Neutrophil (primary cell): ENCODE results near the gene GPX5.

Source experiments
- H3K27ac ChIP-seq: fragments of 200-600 bp; sonication (generic); 2 replicates; pipeline ENCODE4 v1.5.1; 2016; ENCODE audit warnings: mild to moderate bottlenecking, moderate library complexity
- H3K27me3 ChIP-seq: fragments of 200-600 bp; sonication (generic); 2 replicates; pipeline ENCODE4 v1.6.0; 2016; ENCODE audit warnings: mild to moderate bottlenecking
- H3K36me3 ChIP-seq: fragments of 200-600 bp; sonication (generic); 2 replicates; pipeline ENCODE4 v1.5.1; 2017
- H3K4me1 ChIP-seq, 2 experiments: fragments of 200-600 bp in 1 of 2; sonication (generic) in 1 of 2; 1 replicate in 1 of 2; 2 replicates in 1 of 2; pipeline versions ENCODE4 v1.5.1 to v1.6.1; 2013 to 2016; ENCODE audit warnings: low read depth in 1 of 2, low read length in 1 of 2, mild to moderate bottlenecking in 1 of 2, moderate library complexity in 1 of 2; ENCODE audit not compliant: control insufficient read depth in 1 of 2, insufficient read depth in 1 of 2
- H3K4me3 ChIP-seq, 2 experiments: fragments of 200-600 bp in 1 of 2; sonication (generic) in 1 of 2; 1 replicate in 1 of 2; 2 replicates in 1 of 2; pipeline ENCODE4 v1.5.1; 2013 to 2016; ENCODE audit warnings: low read depth in 1 of 2, low read length in 1 of 2, mild to moderate bottlenecking in 1 of 2, moderate library complexity in 1 of 2
- H3K9me3 ChIP-seq: fragments of 200-600 bp; sonication (generic); 2 replicates; pipeline ENCODE4 v1.5.1; 2016
- CTCF ChIP-seq: fragments of 200-600 bp; sonication (generic); IDR thresholded peaks from 2 replicates; pipeline ENCODE4 v1.5.1; 2016; ENCODE audit warnings: antibody characterized with exemption

GPX5 gene

DNA sequence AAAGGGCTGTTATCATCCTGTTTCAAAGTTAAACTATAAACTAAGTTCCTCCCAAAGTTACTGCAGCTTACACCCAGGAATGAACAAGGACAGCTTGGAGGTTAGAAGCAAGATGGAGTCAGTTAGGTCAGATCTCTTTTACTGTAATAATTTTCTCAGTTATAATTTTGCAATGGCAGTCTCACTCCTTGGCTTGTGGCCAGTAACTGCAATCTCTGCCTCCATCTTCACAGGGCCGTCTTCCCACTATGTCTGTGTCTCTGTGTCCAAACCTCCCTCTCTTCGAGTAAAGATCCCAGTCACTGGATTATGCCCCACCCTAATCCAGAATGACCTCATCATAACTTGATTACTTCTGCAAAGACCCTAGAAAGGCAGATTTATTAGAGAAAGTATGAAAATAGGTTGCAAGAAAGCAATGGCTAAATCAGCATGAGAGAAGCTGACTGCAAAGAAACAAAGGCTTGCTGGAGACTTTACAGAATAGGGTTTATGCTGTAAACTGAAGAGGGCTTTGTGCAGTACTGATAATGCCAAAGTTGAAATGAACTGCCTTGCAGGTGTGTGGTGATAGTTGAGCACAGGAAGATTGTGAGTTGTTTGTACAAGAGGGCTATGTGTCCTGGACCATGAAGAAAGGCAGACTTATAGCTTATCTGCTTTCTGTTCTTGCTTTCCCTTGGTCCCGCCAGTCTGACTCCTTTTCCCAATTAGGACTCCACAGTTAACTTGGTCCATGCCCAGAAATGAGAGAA is 38.5 kb upstream of the GPX5 start:
- no peaks in the 10 kb centered on the region for H3K36me3 ChIP-seq
- H3K9me3 ChIP-seq: no peaks in the 10 kb centered on the region
- no peak for TF ChIP-seq CTCF
- H3K27me3 ChIP-seq: peaks cover 59% of the 10 kb centered on the region
- no peaks in the 10 kb centered on the region for H3K4me1 ChIP-seq
- H3K4me3 ChIP-seq: no peak overlapping the region
- no peak overlapping the region for H3K27ac ChIP-seq

DNA sequence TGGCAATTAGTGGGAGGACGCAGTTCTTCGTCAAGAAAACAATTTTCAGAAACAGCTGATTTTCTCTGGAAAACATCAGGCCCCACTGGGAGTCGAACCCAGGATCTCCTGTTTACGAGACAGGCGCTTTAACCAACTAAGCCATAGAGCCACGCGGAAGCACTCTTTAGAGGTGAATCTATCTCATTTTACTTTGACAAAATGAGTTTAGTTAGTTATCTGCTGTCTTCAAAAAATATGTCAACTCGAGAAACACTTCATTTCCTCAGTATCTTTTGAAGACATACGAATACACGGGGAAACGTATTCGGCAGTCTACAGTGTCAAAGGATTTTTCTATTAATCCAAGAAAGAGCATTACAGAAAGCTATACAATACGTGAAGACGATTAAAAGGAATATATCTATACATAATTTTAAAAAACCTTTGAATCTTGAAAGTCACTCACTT is 36.7 kb upstream of the GPX5 start:
- no peak for TF ChIP-seq CTCF
- Histone ChIP-seq H3K4me1 (no peaks in the 10 kb centered on the region), H3K4me3 (no peak overlapping the region), H3K27me3 (peaks cover 72% of the 10 kb centered on the region), H3K9me3 (no peaks in the 10 kb centered on the region), H3K27ac (no peak overlapping the region), H3K36me3 (no peaks in the 10 kb centered on the region)

- Histone ChIP-seq H3K9me3 (no peaks in the 10 kb centered on the region), H3K27me3 (peaks cover 75% of the 10 kb centered on the region), H3K4me3 (no peak overlapping the region), H3K36me3 (no peaks in the 10 kb centered on the region), H3K4me1 (no peaks in the 10 kb centered on the region), H3K27ac (no peak overlapping the region)
- TF ChIP-seq CTCF: no peak
Measured at GRCh38 chr6:28489366-28490204, 36.1 kb upstream of the GPX5 start.

DNA sequence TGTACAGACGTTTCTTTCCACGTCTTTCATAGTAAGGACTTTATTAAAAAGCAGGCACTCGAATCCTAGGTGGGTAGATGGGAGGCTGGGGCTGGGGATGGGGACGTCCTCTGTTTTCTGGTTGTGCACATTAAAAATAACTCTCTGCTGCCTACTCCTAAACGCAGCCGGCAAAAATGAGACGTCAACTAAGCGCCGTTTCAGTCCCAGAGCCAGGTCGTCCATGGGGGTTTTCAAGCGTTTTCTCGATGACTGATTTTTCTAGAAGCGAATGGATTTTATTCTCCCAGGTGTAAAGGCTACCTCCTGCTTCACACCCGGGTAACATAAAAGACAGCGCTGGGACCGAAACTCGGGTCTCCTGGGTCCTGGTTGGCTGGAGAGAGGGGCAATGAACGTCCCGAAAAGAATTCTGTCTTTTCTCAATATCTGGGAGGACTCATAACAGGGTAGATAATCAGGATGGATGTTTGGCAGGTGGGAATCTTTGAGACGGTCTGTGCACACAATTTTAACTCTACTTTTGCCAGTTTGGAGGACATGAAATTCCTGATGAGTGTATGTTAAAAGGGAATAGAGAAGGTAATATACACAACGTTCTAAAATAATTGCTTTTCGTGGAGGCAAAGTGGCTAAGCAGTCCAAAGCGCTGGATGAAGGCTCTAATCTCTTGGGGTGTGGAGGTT is 35.3 kb upstream of the GPX5 start:
- no peak overlapping the region for H3K4me3 ChIP-seq
- H3K27me3 ChIP-seq: peaks cover 78% of the 10 kb centered on the region
- H3K36me3 ChIP-seq: no peaks in the 10 kb centered on the region
- H3K9me3 ChIP-seq: no peaks in the 10 kb centered on the region
- H3K27ac ChIP-seq: no peak overlapping the region
- no peak for TF ChIP-seq CTCF
- H3K4me1 ChIP-seq: no peaks in the 10 kb centered on the region

- Histone ChIP-seq H3K4me1 (no peaks in the 10 kb centered on the region), H3K4me3 (no peak overlapping the region), H3K36me3 (no peaks in the 10 kb centered on the region), H3K27me3 (peaks cover 75% of the 10 kb centered on the region), H3K27ac (no peak overlapping the region), H3K9me3 (no peaks in the 10 kb centered on the region)
- TF ChIP-seq CTCF: no peak
Measured at GRCh38 chr6:28491984-28492317, 33.7 kb upstream of the GPX5 start.
